Fibroblast of the aortic adventitia (primary cell): ENCODE results near the gene UQCRC1. TPM values are rescaled to one million over a fixed set of nuclear protein-coding genes. Genes with fewer than 3 reads are reported as not detected.

Experiments used
- DNase-seq: peaks from one replicate; pipeline ENCODE4 v3.0.0-alpha.2; 2010; ENCODE audit warnings: low read depth
- H3K4me3 ChIP-seq: 2 replicates; pipeline ENCODE4 v1.5.1; 2011; ENCODE audit warnings: low read depth, mild to moderate bottlenecking, control low read depth, low read length, moderate library complexity
- CTCF ChIP-seq: IDR thresholded peaks from 2 replicates; pipeline ENCODE4 v1.5.1; 2011; ENCODE audit warnings: mild to moderate bottlenecking, low read length, control low read depth, inconsistent platforms; ENCODE audit not compliant: insufficient read depth
- total RNA-seq: library from RNA; depleted of rRNA; stranded (reverse); fragments of >200 nt; gene quantifications from 2 replicates; pipeline ENCODE4 v1.2.3, GENCODE V29; 2012; ENCODE audit warnings: low replicate concordance

The UQCRC1 gene
- total RNA-seq, 1 donor = 196 TPM

- no peak overlapping the region for H3K4me3 ChIP-seq
- no peak for TF ChIP-seq CTCF
- no peak for DNase-seq
Observed at GRCh38 chr3:48576647-48577046, 32.8 kb downstream of the UQCRC1 start.

- DNase-seq = no peak
- no peak overlapping the region for H3K4me3 ChIP-seq
- TF ChIP-seq CTCF = no peak
Observed at GRCh38 chr3:48575366-48575765, 34.1 kb downstream of the UQCRC1 start.

DNA sequence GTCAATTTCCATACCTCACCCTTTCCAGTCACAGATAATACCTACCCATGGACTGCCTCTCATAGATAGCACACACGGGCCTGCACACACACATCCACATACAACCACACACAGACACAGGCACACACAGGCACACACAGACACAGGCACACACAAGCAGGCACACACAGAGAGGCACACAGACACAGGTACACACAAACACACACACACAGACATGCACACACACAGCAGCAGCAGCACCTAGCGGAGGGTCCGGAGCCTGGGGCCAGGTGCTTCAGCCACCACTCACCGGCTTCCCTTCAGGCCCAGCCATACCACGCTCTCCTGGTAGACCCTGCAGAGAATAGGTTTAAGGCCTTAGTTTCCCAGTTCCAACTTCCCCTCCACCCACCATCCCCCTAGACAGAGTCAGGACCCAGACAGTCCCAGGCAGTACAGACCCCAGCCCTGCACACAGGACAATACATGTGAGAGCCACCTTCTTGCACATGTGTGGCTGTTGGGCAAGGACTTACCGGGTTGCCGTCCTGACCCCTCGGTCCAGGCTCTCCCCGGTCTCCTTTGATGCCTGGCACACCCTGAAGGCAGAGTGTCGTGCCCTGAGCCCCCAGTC is 35.4 kb downstream of the UQCRC1 start:
- TF ChIP-seq CTCF = no peak
- DNase-seq = no peak
- no peak overlapping the region for H3K4me3 ChIP-seq

DNA sequence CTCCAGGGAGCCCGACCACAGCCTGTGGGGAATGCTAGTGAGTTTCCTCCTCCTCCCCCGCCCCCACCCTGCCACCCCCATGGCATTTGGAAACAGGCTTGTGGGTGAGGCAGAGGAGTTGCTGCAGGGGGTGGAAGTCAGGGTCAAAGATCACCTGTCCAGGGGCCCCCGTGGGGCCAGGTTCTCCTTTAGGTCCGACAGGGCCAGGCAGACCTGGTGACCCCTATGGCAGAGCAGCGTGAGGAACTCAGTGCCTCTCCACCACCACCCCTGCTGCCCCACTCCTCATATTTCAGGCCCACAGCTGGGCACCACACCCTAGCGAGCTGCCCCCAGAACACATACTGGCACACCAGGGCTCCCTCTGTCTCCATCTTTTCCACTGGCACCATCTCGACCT is 36.9 kb downstream of the UQCRC1 start:
- no peak for TF ChIP-seq CTCF

GRCh38 chr3:48571938-48572337 is 37.5 kb downstream of the UQCRC1 start:
- H3K4me3 ChIP-seq = no peak overlapping the region
- no peak for TF ChIP-seq CTCF
- no peak for DNase-seq

More for the DNA sequence above, 36.9 kb downstream of the UQCRC1 start:
- no peak overlapping the region for H3K4me3 ChIP-seq
- DNase-seq = no peak

DNA sequence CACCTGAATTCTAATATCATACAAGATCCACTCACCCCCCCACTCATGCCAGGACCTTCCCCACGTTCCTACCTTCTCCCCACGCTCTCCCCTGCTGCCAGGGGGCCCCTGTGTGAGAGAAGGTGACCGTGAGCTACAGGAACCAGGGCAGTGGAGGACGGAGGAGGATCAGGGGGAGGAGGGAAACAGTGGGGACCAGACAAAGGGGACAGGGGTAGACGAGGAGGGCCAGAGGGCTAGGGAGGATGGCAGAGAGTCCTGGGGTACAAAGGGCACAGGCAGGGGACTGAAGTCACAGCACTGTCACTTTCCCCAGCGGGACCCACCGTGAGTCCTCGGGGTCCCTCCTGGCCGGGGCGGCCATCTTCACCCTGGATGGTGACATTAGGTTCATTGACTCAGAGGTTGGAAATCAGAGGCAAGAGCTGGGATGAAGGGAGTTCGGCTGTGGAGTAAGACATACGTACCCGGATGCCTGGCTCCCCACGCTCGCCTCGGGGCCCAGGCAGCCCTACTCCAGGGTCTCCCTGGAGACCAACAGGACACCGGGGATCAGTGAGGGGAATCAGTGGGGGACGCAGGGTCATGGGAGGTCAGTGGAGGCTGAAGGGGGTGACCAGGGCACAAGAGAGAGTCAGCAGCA is 39.5 kb downstream of the UQCRC1 start:
- no peak for TF ChIP-seq CTCF
- no peak for DNase-seq
- no peak overlapping the region for H3K4me3 ChIP-seq
